K562 (cell line): ENCODE data around the gene DVL2. TPM values are rescaled to one million over a fixed set of nuclear protein-coding genes. Genes with fewer than 3 reads are reported as not detected.

Experiments
- ATF7 ChIP-seq: fragments of 450-650 bp; IDR thresholded peaks from 2 replicates; pipeline ENCODE4 v1.7.1; 2014; ENCODE audit warnings: mild to moderate bottlenecking, moderate library complexity
- CBX2 ChIP-seq: fragments of 200-600 bp; sonication (generic); IDR thresholded peaks from one replicate; pipeline ENCODE4 v1.6.1; 2012; ENCODE audit warnings: mild to moderate bottlenecking, low read length, inconsistent platforms; ENCODE audit not compliant: insufficient read depth, poor library complexity, severe bottlenecking
- CCAR2 ChIP-seq: fragments of 200-400 bp; formaldehyde crosslinking; IDR thresholded peaks from 2 replicates; pipeline ENCODE4 v1.6.1; 2017; ENCODE audit warnings: mild to moderate bottlenecking, low read depth, low read length
- DACH1 ChIP-seq: fragments of 450-650 bp; IDR thresholded peaks from 2 replicates; pipeline ENCODE4 v1.6.1; 2018; ENCODE audit not compliant: partially characterized antibody
- FOXA3 ChIP-seq, 2 experiments: fragments of 450-650 bp in 1 of 2; sonication (generic) in 1 of 2; formaldehyde crosslinking; IDR thresholded peaks in 1 of 2; conservative IDR thresholded peaks in 1 of 2; 2 replicates each; pipeline versions ENCODE4 v1.4.0 to v1.8.0; 2020 to 2022; ENCODE audit warnings: mild to moderate bottlenecking in 2 of 2, missing genetic modification reagents in 1 of 2
- FOXJ2 ChIP-seq: fragments of 200-800 bp; sonication (Bioruptor generic); IDR thresholded peaks from 2 replicates; pipeline ENCODE4 v1.6.1; 2016; ENCODE audit warnings: missing genetic modification characterization, missing compliant biosample characterization
- FUS ChIP-seq: fragments of 200-400 bp; formaldehyde crosslinking; optimal IDR thresholded peaks from 2 replicates; pipeline ENCODE3; 2017; ENCODE audit warnings: low read depth, low read length
- GABPB1 ChIP-seq: sonication (generic); formaldehyde crosslinking; IDR thresholded peaks from 2 replicates; pipeline ENCODE4 v1.8.0; 2022; ENCODE audit warnings: mild to moderate bottlenecking, missing genetic modification reagents
- GTF2E2 ChIP-seq: fragments of 200-800 bp; sonication (Bioruptor generic); IDR thresholded peaks from 2 replicates; pipeline ENCODE4 v1.6.1; 2016; ENCODE audit warnings: missing genetic modification characterization, missing compliant biosample characterization
- MAZ ChIP-seq, 2 experiments: fragments of 450-650 bp in 1 of 2; sonication (generic) in 1 of 2; formaldehyde crosslinking; IDR thresholded peaks in 1 of 2; conservative IDR thresholded peaks in 1 of 2; 2 replicates each; pipeline versions ENCODE4 v1.4.0 to v1.5.0; 2020; ENCODE audit warnings: mild to moderate bottlenecking in 1 of 2, missing genetic modification reagents in 1 of 2
- MTA1 ChIP-seq: fragments of 450-650 bp; IDR thresholded peaks from 2 replicates; pipeline ENCODE4 v1.6.1; 2017; ENCODE audit warnings: borderline replicate concordance
- MYBL2 ChIP-seq, 2 experiments: fragments of 450-650 bp in 1 of 2; sonication (generic) in 1 of 2; formaldehyde crosslinking in 1 of 2; IDR thresholded peaks; 2 replicates each; pipeline versions ENCODE4 v1.6.1 to v1.8.1; 2017 to 2022; ENCODE audit warnings: borderline replicate concordance in 1 of 2, inconsistent platforms in 1 of 2, low read depth in 1 of 2, mild to moderate bottlenecking in 1 of 2, missing genetic modification reagents in 1 of 2, moderate library complexity in 1 of 2
- NFE2L1 ChIP-seq: fragments of 450-650 bp; IDR thresholded peaks from 2 replicates; pipeline ENCODE4 v1.6.1; 2016; ENCODE audit warnings: missing genetic modification characterization, low read depth, mild to moderate bottlenecking, missing compliant biosample characterization, moderate library complexity, borderline replicate concordance
- NFRKB ChIP-seq: fragments of 450-650 bp; IDR thresholded peaks from 2 replicates; pipeline ENCODE4 v1.6.1; 2016; ENCODE audit warnings: low read depth
- PCBP2 ChIP-seq: fragments of 200-400 bp; formaldehyde crosslinking; IDR thresholded peaks from 2 replicates; pipeline ENCODE4 v1.6.1; 2018; ENCODE audit warnings: low read length, low read depth, mild to moderate bottlenecking, moderate library complexity; ENCODE audit not compliant: poor library complexity, severe bottlenecking
- PHF8 ChIP-seq: fragments of 200-600 bp; sonication (generic); IDR thresholded peaks from 2 replicates; pipeline ENCODE4 v1.6.1; 2012; ENCODE audit warnings: mixed run types, mild to moderate bottlenecking, inconsistent platforms, low read length, moderate library complexity, borderline replicate concordance
- PHTF2 ChIP-seq: fragments of 250-450 bp; sonication (Bioruptor Pico); IDR thresholded peaks from 2 replicates; pipeline ENCODE4 v1.5.0; 2021; ENCODE audit warnings: mild to moderate bottlenecking
- POLR2AphosphoS5 ChIP-seq: IDR thresholded peaks from 2 replicates; pipeline ENCODE4 v1.6.1; 2011; ENCODE audit warnings: mild to moderate bottlenecking, low read depth, low read length, moderate library complexity; ENCODE audit not compliant: control insufficient read depth, insufficient read depth
- PTRF ChIP-seq: fragments of 450-650 bp; IDR thresholded peaks from 2 replicates; pipeline ENCODE4 v1.6.1; 2016; ENCODE audit warnings: mild to moderate bottlenecking, missing genetic modification characterization, missing compliant biosample characterization
- RB1 ChIP-seq: fragments of 450-650 bp; IDR thresholded peaks from 2 replicates; pipeline ENCODE4 v1.6.1; 2017; ENCODE audit warnings: low read depth, mild to moderate bottlenecking
- SRSF1 ChIP-seq: fragments of 200-400 bp; formaldehyde crosslinking; IDR thresholded peaks from 2 replicates; pipeline ENCODE4 v1.6.1; 2017; ENCODE audit warnings: mild to moderate bottlenecking, low read depth, low read length, moderate library complexity
- TBL1XR1 ChIP-seq, 2 experiments: IDR thresholded peaks; 2 replicates each; pipeline ENCODE4 v1.6.1; 2012; ENCODE audit warnings: improper control_type of control experiment in 2 of 2, low read length in 2 of 2, mild to moderate bottlenecking in 1 of 2
- ZNF408 ChIP-seq: fragments of 250-450 bp; sonication (Bioruptor Pico); IDR thresholded peaks from 2 replicates; pipeline ENCODE4 v1.4.0; 2020; ENCODE audit warnings: low read depth, mild to moderate bottlenecking, moderate library complexity
- polyA plus RNA-seq, 8 experiments: library from polyadenylated mRNA; depleted of rRNA in 4 of 8; stranded (reverse) in 5 of 8; unstranded in 3 of 8; fragments of >200 nt; fragmentation: Nextera tagmentation in 2 of 8; fragmentation: Illumina TruSeq in 1 of 8; extraction: Ambion mirVana in 2 of 8; extraction: Trizol in 1 of 8; gene quantifications; 2 replicates each; pipeline versions ENCODE4 v1.2.1 to v1.2.3, GENCODE V29; 2011 to 2014; ENCODE audit warnings: inconsistent platforms in 1 of 8, missing spikeins in 1 of 8
- total RNA-seq, 7 experiments: library from RNA; depleted of rRNA in 6 of 7; stranded (reverse); fragments of >200 nt in 6 of 7; fragmentation: Illumina TruSeq in 2 of 7; extraction: Trizol in 2 of 7; gene quantifications; 2 replicates each; pipeline versions ENCODE4 v1.2.1 to v1.2.3, GENCODE V29; 2011 to 2021; ENCODE audit warnings: low replicate concordance in 1 of 7
- TF ChIP-seq, protein P1 (sequence below): sonication (generic); formaldehyde crosslinking; IDR thresholded peaks from 2 replicates; pipeline ENCODE4 v1.8.1; 2023; ENCODE audit warnings: mild to moderate bottlenecking, missing genetic modification reagents, moderate library complexity
- TF ChIP-seq, protein P2 (sequence below), 2 experiments: fragments of 450-650 bp; IDR thresholded peaks; 2 replicates each; pipeline ENCODE4 v1.6.1; 2016

DVL2 gene
- total and polyA plus RNA-seq, 9 of the 15 experiments (the other 6 are each of a cell fraction or from before 2014, with no cell fraction given), result 1.3 to 49.5 (median 24.3) TPM

DNA sequence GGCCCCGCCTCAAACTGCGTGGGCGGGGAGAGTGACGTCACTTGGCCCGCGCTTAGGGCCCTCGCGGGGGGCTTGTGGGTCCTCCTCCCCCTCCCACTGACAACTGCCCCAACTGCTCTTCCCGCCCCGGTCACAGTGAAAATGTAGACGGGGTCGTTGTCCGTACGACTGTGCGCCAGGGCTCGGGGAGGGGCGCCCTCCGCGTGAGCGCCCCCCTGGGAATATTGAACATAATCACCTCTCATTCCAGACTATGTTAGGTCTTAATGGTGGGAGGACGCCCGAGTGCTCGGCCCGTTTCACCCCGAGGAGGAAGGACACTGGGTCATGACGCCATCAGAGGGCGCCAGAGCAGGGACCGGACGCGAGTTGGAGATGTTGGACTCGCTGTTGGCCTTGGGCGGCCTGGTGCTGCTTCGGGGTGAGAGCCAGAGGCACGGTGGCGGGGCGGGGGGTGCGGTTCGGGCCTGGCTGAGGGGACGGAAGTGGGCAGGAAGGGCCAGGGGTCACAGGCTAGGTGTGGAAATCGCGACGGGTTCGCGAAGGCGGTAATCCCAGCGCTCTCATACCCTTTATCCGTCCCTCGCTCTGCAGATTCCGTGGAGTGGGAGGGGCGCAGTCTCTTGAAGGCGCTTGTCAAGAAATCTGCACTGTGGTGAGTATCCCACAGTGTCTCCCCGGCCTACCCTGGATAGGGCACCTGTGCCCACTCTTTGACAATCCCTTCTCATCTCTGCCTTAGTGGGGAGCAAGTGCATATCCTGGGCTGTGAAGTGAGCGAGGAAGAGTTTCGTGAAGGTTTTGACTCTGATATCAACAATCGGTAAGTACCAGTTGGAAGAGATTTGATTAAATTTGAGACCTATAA lies 18.1 kb upstream of the DVL2 start, which contains the start of gene ELP5 (continued):
- TF ChIP-seq PCBP2, result no peak
- no peak for TF ChIP-seq ZNF408 (CRISPR knock-in tag)
- TF ChIP-seq ATF7, result peak; percentile 99
- no peak for TF ChIP-seq PHTF2 (CRISPR knock-in tag)
- TF ChIP-seq NFRKB, result peak; percentile 77
- TF ChIP-seq DACH1, result no peak
- peak in 1 of 2 experiments; percentile 18; a peak in 1 of 4 replicates for TF ChIP-seq TBL1XR1 (IDR thresholded peaks at IDR 0.05; ENCODE audit: low read length in 2 of 2)
- TF ChIP-seq FOXJ2, result no peak
- TF ChIP-seq, protein P1, sequence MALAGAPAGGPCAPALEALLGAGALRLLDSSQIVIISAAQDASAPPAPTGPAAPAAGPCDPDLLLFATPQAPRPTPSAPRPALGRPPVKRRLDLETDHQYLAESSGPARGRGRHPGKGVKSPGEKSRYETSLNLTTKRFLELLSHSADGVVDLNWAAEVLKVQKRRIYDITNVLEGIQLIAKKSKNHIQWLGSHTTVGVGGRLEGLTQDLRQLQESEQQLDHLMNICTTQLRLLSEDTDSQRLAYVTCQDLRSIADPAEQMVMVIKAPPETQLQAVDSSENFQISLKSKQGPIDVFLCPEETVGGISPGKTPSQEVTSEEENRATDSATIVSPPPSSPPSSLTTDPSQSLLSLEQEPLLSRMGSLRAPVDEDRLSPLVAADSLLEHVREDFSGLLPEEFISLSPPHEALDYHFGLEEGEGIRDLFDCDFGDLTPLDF (CRISPR knock-in tag), result no peak
- no peak for TF ChIP-seq FOXA3 (CRISPR knock-in tag; conservative IDR thresholded peaks at IDR 0.05 in 1 of 2, IDR thresholded peaks at IDR 0.05 in 1 of 2)
- peak; percentile 71 to 78; a peak in 2 of 4 replicates for TF ChIP-seq MAZ (CRISPR knock-in tag; conservative IDR thresholded peaks at IDR 0.05 in 1 of 2, IDR thresholded peaks at IDR 0.05 in 1 of 2)
- no peak; the same call in 1 of the 2 replicates for TF ChIP-seq GABPB1
- peak; percentile 37; the same call in 1 of the 2 replicates for TF ChIP-seq MYBL2 (IDR thresholded peaks at IDR 0.05; ENCODE audit: low read depth)
- no peak for TF ChIP-seq MYBL2 (CRISPR knock-in tag; IDR thresholded peaks at IDR 0.05; ENCODE audit: borderline replicate concordance)
- peak; percentile 57; the same call in 1 of the 2 replicates for TF ChIP-seq GTF2E2 (tag)
- TF ChIP-seq PTRF, result no peak
- no peak for TF ChIP-seq NFE2L1 (tag)
- no peak for TF ChIP-seq CBX2
- no peak for TF ChIP-seq FUS
- TF ChIP-seq RB1, result 0 out of 2 replicates have a peak, but pooled peaks have one; percentile 35
- TF ChIP-seq SRSF1, result no peak
- peak; percentile 85 for TF ChIP-seq PHF8
- TF ChIP-seq, protein P2, sequence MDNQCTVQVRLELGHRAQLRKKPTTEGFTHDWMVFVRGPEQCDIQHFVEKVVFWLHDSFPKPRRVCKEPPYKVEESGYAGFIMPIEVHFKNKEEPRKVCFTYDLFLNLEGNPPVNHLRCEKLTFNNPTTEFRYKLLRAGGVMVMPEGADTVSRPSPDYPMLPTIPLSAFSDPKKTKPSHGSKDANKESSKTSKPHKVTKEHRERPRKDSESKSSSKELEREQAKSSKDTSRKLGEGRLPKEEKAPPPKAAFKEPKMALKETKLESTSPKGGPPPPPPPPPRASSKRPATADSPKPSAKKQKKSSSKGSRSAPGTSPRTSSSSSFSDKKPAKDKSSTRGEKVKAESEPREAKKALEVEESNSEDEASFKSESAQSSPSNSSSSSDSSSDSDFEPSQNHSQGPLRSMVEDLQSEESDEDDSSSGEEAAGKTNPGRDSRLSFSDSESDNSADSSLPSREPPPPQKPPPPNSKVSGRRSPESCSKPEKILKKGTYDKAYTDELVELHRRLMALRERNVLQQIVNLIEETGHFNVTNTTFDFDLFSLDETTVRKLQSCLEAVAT (IDR thresholded peaks at IDR 0.05), result 0 out of 4 replicates have a peak, but pooled peaks have one; percentile 26 to 31
- no peak for TF ChIP-seq CCAR2
- peak; percentile 97 for TF ChIP-seq MTA1
- TF ChIP-seq POLR2AphosphoS5, result peak; percentile 67; the same call in 1 of the 2 replicates
